Activated CD4-positive, alpha-beta T cell treated with anti-CD3 and anti-CD28 coated beads, Interleukin-2, amount 50 U/mL, for 16 hours (primary cell): ENCODE measurements around the gene EVPL.
A peak's percentile ranks its signal among the peaks of the same experiment; 100 is the strongest.
"Not testable (repeated sequence)": the region's sequence is repeated elsewhere in the genome, so short reads cannot be mapped to it uniquely, and the experiment has no call there.

Experiments used
- DNase-seq: peaks from one replicate; pipeline ENCODE4 v3.0.0-alpha.2; 2020

Gene EVPL

DNA sequence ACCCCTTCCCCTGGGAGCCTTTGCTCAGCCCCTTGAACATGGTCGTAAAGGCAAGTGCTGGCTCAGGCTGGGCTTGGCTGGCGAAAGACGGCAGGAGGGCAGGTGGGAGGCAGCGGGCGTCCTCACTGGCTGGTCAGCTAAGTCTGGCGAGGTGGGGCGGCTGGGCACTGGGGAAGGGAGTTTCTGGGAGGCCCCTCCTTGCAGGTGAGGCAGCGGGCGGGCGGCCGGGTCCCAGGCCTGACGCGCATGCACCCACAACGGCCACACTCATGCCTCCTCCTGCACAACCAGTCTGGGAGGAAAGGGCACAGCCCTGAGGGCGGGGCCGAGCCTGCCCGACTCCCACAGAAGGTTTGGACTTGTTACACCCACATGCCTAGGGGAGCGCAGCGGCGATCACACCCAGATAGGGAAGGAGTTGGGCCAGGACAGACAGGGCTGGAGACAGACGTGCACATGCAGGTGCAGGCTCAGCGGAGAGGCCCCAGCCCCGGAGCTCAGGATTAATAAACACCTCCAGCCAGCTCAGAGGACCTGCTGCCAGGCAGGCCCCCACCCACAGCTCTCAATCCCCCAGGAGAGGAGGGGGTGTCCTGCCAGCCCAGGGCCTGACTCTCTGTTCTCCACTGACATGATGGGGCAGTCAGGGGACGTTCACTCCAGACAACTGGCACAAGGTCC is at the start of gene EVPL:
TSS of gene EVPL (minus strand) at position 148 of the 681 bp plus-strand sequence. CDS start at position 40, 108 bp downstream.
- no peak for DNase-seq

- no peak for DNase-seq
Observed at GRCh38 chr17:76076146-76076764, 49.1 kb upstream of the EVPL start.

DNA sequence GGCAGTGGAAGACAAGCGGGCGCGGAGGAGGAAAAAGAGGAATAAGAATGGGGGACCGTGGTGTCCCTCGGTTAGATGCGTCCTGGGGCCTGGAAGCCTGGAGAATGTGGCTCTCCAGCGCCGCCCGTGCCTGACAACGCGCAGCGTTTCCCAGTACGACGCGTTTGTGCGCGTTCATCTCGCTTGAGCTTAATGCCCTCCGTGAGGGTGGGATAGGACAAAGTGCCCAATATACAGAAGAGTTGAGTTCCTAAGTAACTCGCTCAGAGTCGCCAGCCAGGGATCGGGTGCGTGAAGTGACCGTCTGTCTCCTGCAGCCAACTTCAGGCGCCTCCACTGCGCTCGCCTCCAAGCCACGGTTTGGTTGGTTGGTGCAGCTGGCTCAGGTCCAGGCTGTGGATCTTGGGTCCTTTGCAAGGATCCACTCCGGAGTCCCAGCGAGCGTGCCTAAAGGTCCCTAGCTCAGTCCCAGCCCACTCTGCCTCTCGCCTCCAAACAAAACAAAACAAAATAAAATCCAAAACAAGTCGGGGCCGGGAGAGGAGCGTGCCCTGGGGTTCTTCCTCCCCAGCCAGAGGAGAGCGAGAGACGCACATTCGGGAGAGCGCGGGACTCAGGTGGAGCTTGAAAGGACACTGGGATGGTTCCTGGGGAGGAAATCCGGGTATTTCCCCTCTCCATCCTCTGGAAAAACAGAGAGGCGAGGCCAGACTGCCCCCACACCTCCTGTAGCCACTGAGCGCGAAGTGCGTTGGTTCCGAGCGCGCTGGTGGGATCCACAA is 48.4 kb upstream of the EVPL start:
- DNase-seq, result no peak

DNA sequence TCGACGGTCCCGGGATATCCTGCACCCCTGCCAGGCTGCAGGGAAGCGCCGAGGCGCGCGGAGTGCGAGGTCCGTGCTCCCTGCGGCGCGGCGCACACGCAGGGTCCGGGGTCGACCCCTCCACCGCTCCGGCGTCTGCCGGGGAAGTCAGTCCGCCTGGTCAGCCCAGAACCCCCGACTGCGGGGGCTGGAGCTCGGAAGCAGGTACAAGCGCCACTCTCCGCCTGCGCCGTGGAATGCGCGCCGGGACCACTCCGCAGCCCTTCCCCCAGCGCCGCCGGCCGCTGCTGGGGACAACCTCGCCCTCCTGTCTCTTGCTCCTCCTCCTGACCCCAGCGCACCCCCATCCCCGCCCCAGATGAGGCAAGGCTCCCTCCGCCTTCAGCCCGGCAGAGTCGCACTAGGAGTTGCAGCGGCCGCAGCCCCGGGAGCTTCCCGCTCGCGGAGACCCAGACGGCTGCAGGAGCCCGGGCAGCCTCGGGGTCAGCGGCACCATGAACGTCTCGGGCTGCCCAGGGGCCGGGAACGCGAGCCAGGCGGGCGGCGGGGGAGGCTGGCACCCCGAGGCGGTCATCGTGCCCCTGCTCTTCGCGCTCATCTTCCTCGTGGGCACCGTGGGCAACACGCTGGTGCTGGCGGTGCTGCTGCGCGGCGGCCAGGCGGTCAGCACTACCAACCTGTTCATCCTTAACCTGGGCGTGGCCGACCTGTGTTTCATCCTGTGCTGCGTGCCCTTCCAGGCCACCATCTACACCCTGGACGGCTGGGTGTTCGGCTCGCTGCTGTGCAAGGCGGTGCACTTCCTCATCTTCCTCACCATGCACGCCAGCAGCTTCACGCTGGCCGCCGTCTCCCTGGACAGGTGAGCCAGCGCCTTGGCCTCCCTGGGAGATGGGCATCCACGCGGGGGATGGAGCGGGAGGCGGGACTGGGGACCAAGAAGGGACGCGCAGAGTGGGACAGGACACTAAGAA is 47.6 kb upstream of the EVPL start, which contains the start of gene GALR2:
TSS of gene GALR2 (plus strand) at position 392 of the 974 bp plus-strand sequence. CDS start at position 495, 103 bp downstream.
- DNase-seq, result no peak

- peak; percentile 91 for DNase-seq
Observed at GRCh38 chr17:76072148-76072858, 45.2 kb upstream of the EVPL start, which contains the start of gene SRP68. Gene SRP68 (minus strand): TSS chr17:76072517. CDS start chr17:76072491, 26 bp downstream.

GRCh38 chr17:76071531-76072147 is 44.5 kb upstream of the EVPL start:
- peak; percentile 54 for DNase-seq

DNA sequence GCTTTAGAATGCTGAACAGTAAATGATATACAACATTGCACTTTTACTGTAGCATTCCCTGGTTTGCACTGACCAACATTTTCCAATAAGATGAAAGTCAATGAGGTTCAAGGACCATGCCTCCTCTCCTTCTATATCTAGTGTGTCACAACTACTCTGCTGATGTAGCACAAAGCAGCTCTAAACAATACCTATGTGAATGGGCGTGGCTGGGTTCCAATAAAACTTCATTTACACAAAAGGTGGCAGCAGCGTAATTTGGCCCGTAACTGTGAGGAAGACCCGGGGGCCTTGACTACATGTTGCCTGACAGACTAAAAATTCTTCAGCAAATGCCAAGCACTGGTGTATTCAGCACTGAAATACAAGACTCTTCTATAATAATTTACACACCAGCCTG is 38.7 kb upstream of the EVPL start:
- no peak for DNase-seq

GRCh38 chr17:76063875-76064546 is 36.9 kb upstream of the EVPL start:
- peak; percentile 45 for DNase-seq

DNA sequence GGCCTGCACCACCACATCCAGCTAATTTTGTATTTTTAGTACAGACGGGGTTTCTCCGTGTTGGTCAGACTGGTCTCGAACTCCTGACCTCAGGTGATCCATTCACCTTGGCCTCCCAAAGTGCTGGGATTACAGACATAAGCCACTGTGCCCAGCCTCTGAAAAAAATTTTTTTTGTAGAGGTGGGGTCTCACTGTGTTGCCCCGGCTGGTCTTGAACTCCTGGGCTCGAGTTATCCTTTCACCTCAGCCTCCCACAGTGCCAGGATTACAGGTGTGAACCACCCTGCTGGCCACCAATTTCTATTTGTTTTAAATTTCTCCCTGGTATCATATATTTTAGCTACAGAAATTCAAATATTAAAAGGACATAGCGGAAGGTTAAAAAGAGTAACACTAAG is 31.2 kb upstream of the EVPL start:
- DNase-seq, result not testable (repeated sequence)

- no peak for DNase-seq
Observed at GRCh38 chr17:76056882-76057281, 29.8 kb upstream of the EVPL start.

DNA sequence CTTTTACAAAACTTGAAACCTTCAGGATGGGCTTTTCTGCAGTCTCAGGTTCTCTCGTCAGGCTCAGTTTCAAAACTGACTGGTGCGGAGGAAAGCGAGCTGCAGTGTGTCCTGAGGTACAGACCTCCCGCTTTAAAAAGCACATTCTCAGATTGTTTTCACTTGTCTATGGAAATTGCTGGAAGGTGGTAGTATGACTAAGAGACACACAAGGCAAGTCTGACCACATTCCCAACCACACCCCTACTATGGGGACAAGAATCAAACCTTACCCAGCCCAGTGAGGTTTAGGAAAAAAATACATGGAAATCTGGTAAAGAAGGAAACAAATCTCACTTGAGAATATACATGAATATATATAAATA is 27.0 kb upstream of the EVPL start:
- DNase-seq, result no peak

- DNase-seq, result no peak
Observed at GRCh38 chr17:76053246-76054111, 26.4 kb upstream of the EVPL start.

GRCh38 chr17:76051561-76051960 is 24.5 kb upstream of the EVPL start:
- DNase-seq, result no peak

- no peak for DNase-seq
Observed at GRCh38 chr17:76050538-76051467, 23.7 kb upstream of the EVPL start.

DNA sequence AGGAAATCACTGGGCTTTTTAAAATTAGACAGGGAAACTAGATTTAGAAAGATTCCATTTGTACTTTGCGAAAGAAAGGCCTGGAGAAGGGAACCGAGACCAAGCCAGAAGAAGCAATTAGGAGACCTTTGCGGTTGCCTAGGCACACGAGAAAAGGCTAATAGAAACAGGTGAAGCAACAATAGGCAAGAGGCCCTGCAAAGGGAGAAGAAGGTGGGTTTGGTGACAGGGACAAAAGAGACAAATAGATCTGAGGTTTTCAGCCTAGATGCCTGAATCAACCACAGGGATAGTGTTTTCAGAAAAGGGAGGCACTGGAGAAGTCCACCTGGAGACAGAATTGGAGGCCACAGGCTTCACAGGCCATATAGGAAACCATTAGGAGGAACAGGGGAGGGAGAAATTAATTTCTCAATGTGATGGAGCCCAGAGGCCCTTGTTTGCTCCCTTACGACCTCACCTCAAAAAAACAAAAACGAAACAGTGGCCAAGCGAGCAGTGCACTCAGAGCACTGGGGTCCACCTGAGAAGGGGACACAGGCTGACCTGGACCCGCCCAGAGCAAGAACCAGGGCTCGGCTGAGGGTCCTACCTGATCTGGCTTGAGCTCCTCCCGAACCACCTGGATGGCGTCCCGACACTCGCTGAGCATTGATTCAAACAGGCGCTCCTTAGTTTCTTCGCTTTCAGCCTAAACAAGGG is 22.9 kb upstream of the EVPL start:
- DNase-seq, result no peak

GRCh38 chr17:76049239-76049638 is 22.1 kb upstream of the EVPL start:
- no peak for DNase-seq

DNA sequence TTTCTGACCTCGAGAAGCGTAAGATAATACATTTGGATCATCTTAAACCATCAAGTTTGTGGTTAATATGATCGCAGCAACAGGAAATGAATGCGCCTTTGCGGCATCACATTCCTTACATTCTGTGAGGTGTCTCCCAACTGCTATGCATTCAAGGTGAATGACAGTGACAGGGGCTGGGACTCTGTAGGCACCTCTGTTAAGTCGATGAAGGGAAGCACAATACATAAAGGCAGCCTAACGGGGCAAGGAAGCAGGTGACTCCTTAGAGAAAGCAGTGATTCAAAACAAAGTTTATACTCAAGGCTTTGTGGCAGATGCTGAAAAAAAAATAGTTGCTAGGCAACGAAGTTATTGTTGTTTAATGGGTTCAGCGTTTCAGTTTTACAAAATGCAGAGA is 21.6 kb upstream of the EVPL start:
- DNase-seq, result no peak

DNA sequence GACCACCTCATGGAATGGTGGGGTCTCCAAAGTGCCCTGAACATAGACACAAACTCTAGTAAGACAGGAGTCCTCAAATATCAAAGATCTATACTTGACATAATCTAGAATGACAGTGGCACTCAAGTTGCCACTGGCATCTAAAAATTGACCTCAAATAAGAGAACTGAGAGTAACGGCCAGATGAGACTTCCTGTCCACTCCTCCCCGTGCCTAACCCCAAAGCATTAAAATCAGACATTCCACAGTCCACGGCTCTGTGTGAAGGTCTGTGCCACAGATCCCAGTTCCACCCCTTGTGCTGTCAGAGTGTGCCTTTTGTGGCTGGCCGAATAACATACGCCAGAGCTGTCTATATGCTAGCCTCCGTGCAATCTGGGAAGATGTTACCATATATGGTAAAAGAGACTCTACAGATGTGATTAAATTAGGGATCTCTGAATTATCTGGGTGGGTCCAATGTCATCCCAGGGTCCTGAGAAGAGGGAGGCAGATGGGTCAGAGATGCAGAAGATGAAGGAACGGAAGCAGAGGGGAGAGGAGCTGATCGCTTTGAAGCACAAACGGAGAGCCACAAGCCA is 21.0 kb upstream of the EVPL start:
- no peak for DNase-seq
